Right renal cortex interstitium (tissue), 3 donors: Measurements from ENCODE around the gene OR2B2. TPM values are rescaled to one million over a fixed set of nuclear protein-coding genes. Genes with fewer than 3 reads are reported as not detected.
A peak's percentile ranks its signal among the peaks of the same experiment; 100 is the strongest.
"Not testable (repeated sequence)": the region's sequence is repeated elsewhere in the genome, so short reads cannot be mapped to it uniquely, and the experiment has no call there.

Experiments
- DNase-seq, 3 donors: peaks; one replicate each; pipeline ENCODE4 v3.0.0-alpha.2; 2013; ENCODE audit warnings: low read depth in 3 of 3, low spot score in 2 of 3
- polyA plus RNA-seq, 3 donors: library from polyadenylated mRNA; unstranded; fragments of 120-200 nt; gene quantifications; one replicate each; pipeline ENCODE4 v1.2.1, GENCODE V29; 2013; ENCODE audit not compliant: insufficient read length in 3 of 3

OR2B2 gene
- not detected for polyA plus RNA-seq

DNA sequence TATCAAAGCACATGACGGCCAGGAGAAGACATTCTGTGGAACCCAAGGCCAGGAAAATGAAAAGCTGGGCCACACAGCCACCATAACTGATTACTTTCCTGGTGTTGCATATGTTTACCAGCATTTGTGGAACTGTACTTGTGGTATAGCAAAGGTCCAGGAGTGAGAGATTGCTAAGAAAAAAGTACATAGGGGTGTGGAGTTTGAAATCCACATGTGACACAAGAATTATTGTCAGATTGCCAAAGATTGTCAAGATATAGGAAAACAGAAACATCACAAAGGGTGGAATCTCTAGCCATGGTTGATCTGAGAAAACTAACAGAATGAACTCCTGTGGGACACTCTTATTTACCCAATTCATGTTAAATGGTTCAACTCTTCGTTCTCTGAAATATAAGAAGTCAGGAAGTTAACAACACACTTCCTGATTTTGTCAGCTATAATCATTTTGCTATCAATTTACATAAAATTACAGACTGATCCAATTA, at the start of gene OR2B2:
TSS of gene OR2B2 (minus strand) at position 441 of the 491 bp plus-strand sequence. CDS start at position 364, 77 bp downstream.
- no peak for DNase-seq

DNA sequence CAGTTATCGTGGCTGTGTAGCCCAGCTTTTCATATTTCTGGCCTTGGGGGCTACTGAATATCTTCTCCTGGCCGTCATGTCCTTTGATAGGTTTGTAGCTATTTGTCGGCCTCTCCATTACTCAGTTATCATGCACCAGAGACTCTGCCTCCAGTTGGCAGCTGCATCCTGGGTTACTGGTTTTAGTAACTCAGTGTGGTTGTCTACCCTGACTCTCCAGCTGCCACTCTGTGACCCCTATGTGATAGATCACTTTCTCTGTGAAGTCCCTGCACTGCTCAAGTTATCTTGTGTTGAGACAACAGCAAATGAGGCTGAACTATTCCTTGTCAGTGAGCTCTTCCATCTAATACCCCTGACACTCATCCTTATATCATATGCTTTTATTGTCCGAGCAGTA, 45.3 kb upstream of the OR2B2 start:
- no peak for DNase-seq

DNA sequence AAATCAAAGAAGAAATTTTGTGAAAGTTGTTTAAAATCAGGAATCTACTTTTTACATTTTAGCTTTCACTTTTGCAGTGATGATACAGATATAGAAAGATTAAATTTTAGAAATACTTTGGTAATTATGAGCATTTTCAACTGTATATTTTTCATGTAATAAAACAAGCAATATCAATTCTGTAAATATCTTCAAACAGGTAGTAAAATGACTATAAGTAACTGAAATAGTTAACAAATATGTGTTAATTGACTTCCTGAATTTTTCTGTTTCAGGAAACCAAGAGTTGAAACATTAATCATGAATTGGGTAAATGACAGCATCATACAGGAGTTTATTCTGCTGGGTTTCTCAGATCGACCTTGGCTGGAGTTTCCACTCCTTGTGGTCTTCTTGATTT, 44.7 kb upstream of the OR2B2 start, which contains the start of gene OR2B6:
TSS of gene OR2B6 (plus strand) at position 301 of the 400 bp plus-strand sequence. CDS start at position 301, 0 bp downstream.
- DNase-seq: no peak

DNA sequence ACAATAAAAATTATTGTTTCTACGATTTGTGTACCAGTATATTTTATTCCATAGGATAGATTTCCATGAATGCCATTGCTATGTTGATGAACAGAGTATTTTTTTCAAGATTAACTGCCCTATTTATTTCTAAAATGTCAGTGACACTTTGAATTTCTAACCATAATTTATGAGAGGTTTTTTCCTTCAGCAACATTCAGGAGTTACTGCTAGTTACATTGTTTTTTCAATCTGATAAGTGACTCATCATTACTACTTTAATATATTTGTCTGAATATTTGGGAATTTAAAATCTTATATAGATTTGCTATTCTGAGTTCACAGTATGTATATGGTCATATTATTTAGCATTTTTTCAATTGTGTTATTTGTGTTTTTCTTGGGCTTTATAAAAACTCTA, 38.8 kb upstream of the OR2B2 start:
- DNase-seq: no peak

DNA sequence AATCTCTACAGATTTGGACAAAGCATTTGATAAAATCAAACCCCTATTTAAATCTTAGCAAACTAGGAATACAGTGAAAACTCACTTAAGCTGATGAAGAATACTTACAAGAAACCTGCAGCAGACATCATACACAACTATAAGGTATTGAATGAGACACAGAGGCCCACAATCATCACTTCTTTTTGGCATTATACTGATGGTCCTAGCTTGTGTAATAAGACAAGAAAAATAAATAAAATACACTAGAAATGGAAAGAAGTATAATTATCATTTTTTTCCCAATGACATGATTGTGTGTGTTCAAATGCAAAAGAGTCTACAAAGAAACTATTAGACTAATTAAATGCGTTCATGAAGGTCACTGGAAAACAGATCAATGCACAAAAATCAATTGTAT, 36.0 kb upstream of the OR2B2 start:
- no peak for DNase-seq

DNA sequence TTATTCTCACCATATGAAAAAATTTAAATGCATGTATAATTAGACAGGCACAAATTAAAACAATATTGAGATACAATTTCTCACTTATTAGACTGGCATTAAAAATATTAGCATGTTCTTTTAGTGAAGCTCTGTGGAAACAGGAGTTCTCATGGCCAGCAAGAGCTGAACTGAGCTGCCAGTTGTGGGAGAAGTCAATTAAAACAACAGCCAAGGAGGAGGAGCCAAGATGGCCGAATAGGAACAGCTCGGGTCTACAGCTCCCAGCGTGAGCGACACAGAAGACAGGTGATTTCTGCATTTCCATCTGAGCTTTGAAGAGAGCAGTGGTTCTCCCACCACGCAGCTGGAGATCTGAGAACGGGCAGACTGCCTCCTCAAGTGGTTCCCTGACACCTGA, 30.9 kb upstream of the OR2B2 start:
- DNase-seq: not testable (repeated sequence)

DNA sequence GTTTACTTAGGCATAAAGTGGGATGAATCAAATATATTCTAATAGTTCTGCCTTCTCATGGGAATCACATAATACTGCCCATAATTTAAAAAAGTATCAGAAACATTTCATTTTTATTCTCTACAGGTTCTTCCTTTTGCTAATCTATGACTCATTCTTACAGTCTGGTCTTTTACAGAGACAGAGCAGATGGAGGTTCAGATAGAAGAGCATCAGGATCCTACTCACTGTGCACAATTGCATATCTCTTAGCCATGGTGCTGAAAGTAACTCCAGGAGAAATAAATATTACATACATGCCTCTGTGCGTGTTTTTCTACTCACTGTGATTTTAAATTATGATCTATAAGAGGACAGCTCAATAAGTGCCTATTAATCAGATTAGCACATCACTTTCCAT, 28.6 kb upstream of the OR2B2 start:
- DNase-seq: no peak

DNA sequence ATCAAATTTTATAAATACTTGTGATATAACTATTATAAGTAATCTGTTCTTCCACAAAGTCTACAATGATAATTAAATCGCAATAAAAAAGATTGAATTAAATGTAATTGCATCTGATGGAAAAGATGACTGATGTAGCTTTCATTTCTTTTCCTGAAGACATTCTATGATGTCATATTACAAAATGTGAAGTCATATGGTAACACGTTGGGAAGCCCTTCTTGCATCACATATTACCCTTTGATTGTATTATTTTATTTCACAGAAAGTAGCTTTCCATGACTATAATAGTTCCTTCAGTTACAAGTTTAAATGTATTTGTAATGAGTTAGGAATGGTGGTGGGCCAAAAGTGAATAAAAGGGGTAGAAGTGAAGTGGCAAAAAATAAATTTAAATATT, 19.0 kb upstream of the OR2B2 start:
- DNase-seq: no peak

DNA sequence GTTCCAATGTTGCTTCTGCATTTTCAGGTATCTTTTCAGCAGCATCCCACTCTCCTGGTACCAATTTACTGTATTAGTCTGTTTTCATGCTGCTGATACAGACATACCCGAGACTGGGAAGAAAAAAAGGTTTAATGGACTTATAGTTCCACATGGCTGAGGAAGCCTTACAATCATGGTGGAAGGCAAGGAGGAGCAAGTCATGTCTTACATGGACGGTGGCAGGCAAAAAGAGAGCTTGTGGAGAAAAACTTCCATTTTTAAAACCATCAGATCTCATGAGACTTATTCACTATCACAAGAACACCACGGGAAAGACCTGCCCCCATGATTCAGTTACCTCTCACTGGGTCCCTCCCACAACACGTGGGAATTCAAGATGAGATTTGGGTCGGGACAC, 17.7 kb upstream of the OR2B2 start:
- DNase-seq: not testable (repeated sequence)

DNA sequence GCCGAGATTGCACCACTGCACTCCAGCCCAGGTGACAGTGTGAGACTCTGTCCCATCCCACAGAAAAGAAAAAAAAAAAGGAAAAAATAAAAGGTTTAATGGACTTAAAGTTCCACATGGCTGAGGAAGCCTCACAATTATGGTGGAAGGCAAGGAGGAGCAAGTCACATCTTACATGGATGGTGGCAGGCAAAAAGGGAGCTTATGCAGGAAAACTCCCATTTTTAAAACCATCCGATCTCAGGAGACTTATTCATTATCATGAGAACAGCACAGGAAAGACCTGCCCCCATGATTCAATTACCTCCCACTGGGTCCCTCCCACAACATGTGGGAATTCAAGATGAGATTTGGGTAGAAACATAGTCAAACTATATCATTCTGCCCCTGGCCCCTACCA, 15.8 kb upstream of the OR2B2 start:
- not testable (repeated sequence) for DNase-seq

DNA sequence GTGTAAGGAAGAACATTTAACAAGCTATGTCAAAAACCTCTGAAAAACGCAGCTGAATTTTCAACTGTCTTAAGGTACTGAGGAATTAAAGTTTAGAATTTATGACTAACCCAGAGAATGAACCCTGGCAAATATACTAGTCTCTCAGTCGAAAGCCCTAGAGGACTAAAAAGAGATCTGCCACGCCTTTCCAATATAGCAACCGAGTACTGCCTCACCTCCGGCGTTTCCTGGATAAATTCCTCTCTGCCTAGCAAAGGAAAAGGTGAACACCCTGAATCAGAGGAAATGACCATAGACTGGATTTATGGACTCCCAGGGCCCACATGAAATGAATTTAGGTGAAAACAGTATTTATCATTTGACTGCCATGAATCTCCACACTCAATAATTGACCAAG, 12.0 kb upstream of the OR2B2 start:
- DNase-seq: no peak

DNA sequence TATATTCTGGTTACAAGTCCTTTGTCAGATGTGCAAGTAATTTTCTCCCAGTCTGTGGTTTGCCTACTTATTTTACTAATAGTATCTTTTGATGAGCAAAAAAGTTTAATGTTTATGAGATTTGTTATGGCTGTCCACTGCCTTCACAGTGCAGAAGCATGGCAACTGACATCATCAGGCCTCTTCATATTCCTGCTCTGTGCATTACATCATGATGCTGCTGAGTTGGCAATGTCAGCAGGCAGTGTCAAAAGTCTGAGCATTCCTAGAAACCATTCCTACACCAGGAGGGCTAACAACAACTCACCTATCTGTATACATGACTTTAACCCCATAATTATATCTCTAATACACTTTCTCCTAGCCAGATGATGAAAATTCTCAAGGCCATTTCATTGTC, 10.8 kb upstream of the OR2B2 start:
- DNase-seq: no peak

DNA sequence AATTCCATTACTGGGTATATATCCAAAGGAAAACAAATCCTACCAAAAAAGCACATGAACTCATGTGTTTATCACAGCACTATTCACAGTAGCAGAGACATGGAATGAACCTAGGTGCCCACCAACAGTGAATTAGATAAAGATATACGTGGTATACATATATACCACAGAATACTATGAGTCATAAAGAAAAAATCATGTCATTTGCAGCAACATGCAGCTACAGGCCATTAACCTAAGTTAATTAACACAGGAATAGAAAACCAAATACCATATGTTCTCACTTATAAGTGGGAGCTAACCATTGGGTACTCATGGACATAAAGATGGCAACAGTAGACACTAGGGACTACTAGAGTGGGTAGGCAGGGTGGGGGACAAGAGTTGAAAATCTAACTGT, 4.2 kb downstream of the OR2B2 start:
- no peak for DNase-seq

DNA sequence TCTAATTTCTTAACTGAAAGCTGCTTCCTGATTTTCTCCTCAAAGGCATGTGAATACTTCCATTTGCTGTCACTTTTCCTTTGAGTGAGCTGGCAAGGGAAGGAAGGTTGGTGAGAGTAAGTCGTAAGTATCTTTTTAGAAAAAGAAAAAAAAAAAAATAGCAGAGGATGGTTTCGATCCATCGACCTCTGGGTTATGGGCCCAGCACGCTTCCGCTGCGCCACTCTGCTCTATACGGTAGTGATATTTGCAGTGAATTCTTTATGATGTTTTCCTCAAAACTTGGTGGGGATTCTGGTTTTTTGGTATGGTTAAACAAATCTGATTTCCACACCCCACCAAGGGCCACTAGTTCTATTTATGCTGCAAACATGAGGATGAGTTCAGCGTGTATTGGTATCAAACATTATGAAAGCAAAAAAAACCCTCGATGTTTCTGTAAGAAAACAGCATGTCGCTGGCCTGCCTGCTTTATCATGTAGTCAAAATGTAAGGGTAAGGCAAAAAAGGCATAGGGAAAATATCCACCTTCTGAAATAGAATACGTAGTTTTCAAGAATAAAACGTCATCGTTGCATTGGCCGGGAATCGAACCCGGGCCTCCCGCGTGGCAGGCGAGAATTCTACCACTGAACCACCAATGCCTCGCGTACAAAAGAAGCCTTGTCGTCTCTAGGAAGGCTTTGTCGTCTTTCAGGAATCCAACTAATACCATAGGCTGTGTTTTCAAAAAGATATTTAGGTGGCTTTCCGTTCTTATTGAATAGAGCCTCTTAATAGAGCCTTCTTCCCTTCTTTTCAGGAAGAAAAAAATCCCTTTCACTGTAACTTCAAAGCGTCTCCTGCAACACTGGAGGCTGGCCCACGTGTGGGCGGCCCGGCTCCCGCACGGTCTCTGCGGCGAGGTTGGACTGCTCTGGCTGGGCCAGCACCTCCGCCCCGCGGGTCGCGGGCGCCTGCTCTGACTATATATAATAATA, 9.6 kb downstream of the OR2B2 start:
- peak in 2 of 3 donors; percentile 88 to 92 for DNase-seq

DNA sequence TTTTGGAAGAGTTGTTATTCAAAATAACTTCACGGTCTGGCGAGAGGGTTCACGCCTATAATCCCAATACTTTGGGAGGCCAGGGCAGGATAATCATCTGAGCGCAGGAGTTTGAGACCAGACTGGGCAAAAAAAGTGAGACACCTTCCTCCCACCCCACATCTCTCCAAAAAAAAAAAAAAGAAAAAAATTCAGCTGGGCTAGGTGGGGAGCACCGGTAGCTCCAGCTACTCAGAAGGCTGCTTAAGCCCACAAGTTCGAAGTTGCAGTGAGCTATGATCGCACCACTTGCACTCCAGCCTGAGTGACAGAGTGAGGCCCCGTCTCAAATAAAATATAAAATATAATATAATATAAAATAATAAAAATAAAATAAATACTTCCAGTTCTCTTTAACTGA, 10.4 kb downstream of the OR2B2 start:
- no peak for DNase-seq

DNA sequence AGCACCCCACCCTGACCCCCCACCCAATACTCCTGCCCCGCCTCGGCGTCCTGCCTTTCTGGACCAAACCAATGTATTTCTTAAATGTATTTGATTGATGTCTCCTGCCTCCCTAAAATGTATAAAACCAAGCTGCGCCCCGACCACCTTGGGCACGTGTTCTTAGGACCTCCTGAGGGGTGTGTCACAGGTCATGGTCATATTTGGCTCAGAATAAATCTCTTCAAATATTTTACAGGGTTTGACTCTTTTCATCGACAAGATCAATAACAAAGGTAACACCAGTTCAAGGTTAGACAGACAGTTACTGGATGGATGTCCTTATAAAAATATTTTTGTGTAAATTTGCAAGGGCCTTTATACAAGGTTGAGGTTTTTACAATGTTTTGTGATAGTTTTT, 12.0 kb downstream of the OR2B2 start:
- not testable (repeated sequence) for DNase-seq

DNA sequence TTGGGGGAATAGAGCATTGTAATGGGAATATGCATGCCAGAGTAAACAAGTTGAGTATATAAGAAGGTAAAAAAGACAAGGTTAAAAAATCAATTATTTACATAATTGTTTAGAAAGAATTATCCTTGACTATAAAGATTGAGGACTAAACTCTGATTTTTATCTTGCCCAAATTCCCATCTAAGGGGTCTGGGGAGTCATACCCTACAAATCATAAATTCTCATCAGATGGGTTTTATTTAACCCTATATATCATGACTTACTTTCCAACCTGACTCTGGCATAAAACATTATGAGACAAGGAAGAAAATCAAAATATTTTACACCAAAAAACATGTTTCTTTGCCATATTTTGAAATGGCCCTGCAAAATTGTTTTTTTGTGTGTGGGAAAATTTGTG, 12.7 kb downstream of the OR2B2 start:
- no peak for DNase-seq

DNA sequence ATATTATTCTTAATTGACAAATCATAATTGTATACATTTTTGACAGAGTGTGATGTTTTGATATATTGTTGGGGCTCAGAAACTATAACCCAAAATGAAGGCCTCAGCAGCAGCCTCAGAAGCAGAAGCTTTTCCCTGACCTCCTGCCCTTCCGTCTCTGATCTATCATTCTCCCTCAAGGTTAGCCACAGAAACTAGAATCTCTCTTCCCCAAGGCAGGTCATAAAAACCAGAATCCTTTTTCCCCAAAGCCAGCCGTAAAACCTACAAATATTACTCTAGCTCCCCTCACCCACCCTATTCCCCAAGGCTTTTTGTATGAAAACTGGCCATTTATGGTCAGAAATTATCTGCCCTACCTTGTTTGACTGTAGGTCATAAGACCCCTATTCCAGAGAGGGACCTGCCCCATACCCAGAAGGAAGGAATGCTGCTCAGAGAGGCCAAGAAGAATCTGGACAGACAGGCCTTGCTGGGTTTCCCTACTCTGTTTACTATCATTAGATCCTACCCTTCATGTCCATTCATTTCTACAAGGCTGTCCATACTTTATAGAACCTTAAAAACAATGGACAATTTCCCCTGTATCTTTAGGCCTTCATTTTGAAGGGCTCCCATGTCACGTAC, 14.5 kb downstream of the OR2B2 start:
- no peak for DNase-seq

DNA sequence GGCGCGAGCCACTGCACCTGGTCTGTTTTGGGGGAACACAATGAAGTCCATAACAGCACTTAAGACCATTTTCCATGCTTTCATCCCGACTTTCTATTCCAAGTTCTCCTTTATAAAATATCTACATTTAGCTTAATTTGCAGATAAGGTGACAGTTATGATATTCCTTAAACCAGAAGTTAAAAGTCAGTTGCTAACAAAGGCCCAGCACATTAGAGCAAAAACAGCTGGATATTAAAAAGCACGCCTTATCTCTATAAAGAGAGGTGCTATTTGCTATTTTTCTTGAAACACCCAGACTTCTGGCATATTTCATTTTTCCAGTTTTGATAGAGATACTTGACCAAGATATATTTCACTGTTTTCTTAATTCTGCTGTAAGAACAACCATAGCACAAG, 15.8 kb downstream of the OR2B2 start:
- DNase-seq: no peak

DNA sequence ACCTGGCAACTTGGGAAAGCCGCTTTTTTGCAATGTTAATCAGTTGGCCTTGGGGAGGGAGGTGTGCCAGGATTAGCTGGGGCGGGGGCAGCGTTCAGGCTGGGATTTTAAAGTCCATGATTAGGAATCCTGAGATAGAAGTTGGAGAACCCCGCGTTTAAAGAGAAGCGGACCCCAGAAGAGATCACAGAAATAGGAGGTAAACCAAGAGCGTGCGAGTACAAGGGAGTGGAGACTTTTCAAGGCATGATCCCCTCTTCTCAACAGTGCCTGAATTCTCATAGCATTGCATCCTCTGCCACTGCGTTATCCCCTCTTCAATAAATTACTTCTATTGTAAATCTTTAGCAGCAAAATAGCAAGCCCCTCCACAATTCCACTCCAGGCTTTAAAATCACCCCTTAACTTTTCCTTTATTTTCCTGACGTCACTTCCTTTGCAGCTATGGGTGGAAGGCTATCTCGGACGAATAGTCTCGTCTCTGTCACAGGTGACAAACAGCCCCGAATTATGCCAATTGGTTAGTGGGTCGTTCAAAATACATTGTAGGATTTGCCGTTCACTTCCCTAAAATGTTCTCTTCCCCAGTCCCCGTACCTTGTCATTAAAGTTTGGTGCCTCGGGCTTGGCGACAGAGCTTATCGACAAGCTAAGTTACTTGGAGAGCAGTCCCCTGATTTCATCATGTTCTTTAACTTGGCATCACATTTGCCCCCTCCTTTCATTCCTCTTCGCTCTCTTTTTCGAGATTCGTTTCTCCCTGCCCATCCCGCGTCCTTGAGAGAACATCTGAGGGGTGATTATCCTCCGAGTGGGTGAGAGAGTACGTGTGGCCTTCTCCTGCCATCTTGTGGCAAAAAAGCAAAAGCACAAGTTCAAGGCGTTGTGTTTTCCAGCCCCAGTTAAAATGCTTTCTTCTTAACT, 17.1 kb downstream of the OR2B2 start:
- peak in 1 of 3 donors; percentile 87 for DNase-seq
